Endothelial cell of umbilical vein (primary cell): ENCODE data around the gene LRWD1. TPM values are rescaled to one million over a fixed set of nuclear protein-coding genes. Genes with fewer than 3 reads are reported as not detected.
"Not testable (repeated sequence)": the region's sequence is repeated elsewhere in the genome, so short reads cannot be mapped to it uniquely, and the experiment has no call there.

Source experiments
- BruUV-seq: library from RNA; stranded (reverse); fragments of 400-500 nt; replicated peaks from 2 replicates; lab custom pipeline; 2021; lab: Mats Ljungman, UMichigan
- CTCF ChIA-PET: fragments of 300-600, 350-600 bp; sonication (Branson Sonifier 250); formaldehyde crosslinking; loops from one replicate; lab custom pipeline; 2021; ENCODE audit warnings: antibody characterized with exemption, inconsistent platforms; lab: Charles Lee
- POLR2A ChIA-PET: fragments of 300-600, 350-600 bp; sonication (Branson Sonifier 250); formaldehyde crosslinking; loops from one replicate; lab custom pipeline; 2021; ENCODE audit warnings: antibody characterized with exemption, inconsistent platforms; lab: Charles Lee
- DNase-seq: peaks from one replicate; pipeline ENCODE4 v3.0.0-alpha.2; 2011; ENCODE audit warnings: low read depth, low spot score
- FAIRE-seq: peaks from 2 replicates; lab custom pipeline; 2011; peaks lifted over from hg19 to GRCh38; lab: Jason Lieb, UNC
- H2AFZ ChIP-seq: 2 replicates; pipeline ENCODE4 v1.6.0; 2012; ENCODE audit warnings: low read depth, low read length, control low read depth, inconsistent platforms
- H3K27ac ChIP-seq: 2 replicates; pipeline ENCODE4 v1.5.1; 2011; ENCODE audit warnings: low read depth, mild to moderate bottlenecking, control low read depth, low read length, moderate library complexity; ENCODE audit not compliant: insufficient read depth
- H3K27me3 ChIP-seq, 2 experiments: 2 replicates each; pipeline versions ENCODE4 v1.6.0 to v1.6.1; 2011; ENCODE audit warnings: low read length in 2 of 2, mixed read lengths in 1 of 2; ENCODE audit not compliant: control insufficient read depth in 2 of 2, insufficient read depth in 2 of 2
- H3K36me3 ChIP-seq, 2 experiments: 2 replicates in 1 of 2; 3 replicates in 1 of 2; pipeline ENCODE4 v1.5.1; 2011; ENCODE audit warnings: low read length in 2 of 2, mild to moderate bottlenecking in 1 of 2, moderate library complexity in 1 of 2; ENCODE audit not compliant: control insufficient read depth in 2 of 2, insufficient read depth in 2 of 2; ENCODE audit errors: extremely low read depth in 1 of 2
- H3K4me1 ChIP-seq: 3 replicates; pipeline ENCODE4 v1.5.1; 2011; ENCODE audit warnings: mild to moderate bottlenecking, low read length; ENCODE audit not compliant: control insufficient read depth, insufficient read depth; ENCODE audit errors: extremely low read depth
- H3K4me2 ChIP-seq: 2 replicates; pipeline ENCODE4 v1.6.1; 2011; ENCODE audit warnings: low read length, control low read depth, mixed read lengths; ENCODE audit not compliant: insufficient read depth
- H3K4me3 ChIP-seq, 3 experiments: fragments of 200-600 bp in 1 of 3; sonication (generic), shearing (Covaris generic) in 1 of 3; replicated peaks in 1 of 3; 2 replicates each; pipeline ENCODE4 v1.5.1; 2011 to 2016; ENCODE audit warnings: control low read depth in 3 of 3, low read length in 3 of 3, mild to moderate bottlenecking in 2 of 3, inconsistent platforms in 1 of 3, low read depth in 1 of 3, moderate library complexity in 1 of 3; ENCODE audit not compliant: insufficient read depth in 1 of 3
- H3K79me2 ChIP-seq: 2 replicates; pipeline ENCODE4 v1.6.0; 2012; ENCODE audit warnings: low read length, inconsistent platforms; ENCODE audit not compliant: control insufficient read depth, insufficient read depth
- H3K9ac ChIP-seq: replicated peaks from 2 replicates; pipeline ENCODE3; 2011; ENCODE audit warnings: low read length, control low read depth; ENCODE audit not compliant: insufficient read depth; ENCODE audit errors: extremely low read depth
- H3K9me1 ChIP-seq: replicated peaks from 3 replicates; pipeline ENCODE4 v1.6.0; 2011; ENCODE audit warnings: mild to moderate bottlenecking, low read length; ENCODE audit not compliant: control insufficient read depth, insufficient read depth; ENCODE audit errors: extremely low read depth
- H3K9me3 ChIP-seq: replicated peaks from 2 replicates; pipeline ENCODE4 v1.5.1; 2012; ENCODE audit warnings: low read length, inconsistent platforms; ENCODE audit not compliant: control insufficient read depth, insufficient read depth
- H4K20me1 ChIP-seq: replicated peaks from 2 replicates; pipeline ENCODE3; 2011; ENCODE audit warnings: mild to moderate bottlenecking, low read length; ENCODE audit not compliant: control insufficient read depth, insufficient read depth; ENCODE audit errors: extremely low read depth
- dilution Hi-C: fragments of 300-500 bp; cut with MboI; formaldehyde crosslinking; loops from one replicate; pipeline ENCODE4 v1.15.0; 2019; ENCODE audit warnings: low sequenced_read_pairs; ENCODE audit not compliant: extremely low pct_ligation_motif_present
- intact Hi-C: fragments of 100-400 bp; cut with micrococcal nuclease; formaldehyde crosslinking; loops from one replicate; pipeline ENCODE4 v1.10.0; 2022
- polyA plus RNA-seq, 4 experiments: library from polyadenylated mRNA; depleted of rRNA in 3 of 4; stranded (reverse) in 3 of 4; unstranded in 1 of 4; fragments of >200 nt; gene quantifications; 2 replicates each; pipeline versions ENCODE4 v1.2.1 to v1.2.3, GENCODE V29; 2011 to 2012; ENCODE audit warnings: missing spikeins in 1 of 4
- total RNA-seq: library from RNA; stranded (reverse); gene quantifications from 2 replicates; pipeline ENCODE4 v1.2.3, GENCODE V29; 2021

LRWD1 gene
- total and polyA plus RNA-seq, 2 donors (not counting 3 experiments of a cell fraction or from before 2014, with no cell fraction given), result 21.7 to 22.7 TPM

DNA sequence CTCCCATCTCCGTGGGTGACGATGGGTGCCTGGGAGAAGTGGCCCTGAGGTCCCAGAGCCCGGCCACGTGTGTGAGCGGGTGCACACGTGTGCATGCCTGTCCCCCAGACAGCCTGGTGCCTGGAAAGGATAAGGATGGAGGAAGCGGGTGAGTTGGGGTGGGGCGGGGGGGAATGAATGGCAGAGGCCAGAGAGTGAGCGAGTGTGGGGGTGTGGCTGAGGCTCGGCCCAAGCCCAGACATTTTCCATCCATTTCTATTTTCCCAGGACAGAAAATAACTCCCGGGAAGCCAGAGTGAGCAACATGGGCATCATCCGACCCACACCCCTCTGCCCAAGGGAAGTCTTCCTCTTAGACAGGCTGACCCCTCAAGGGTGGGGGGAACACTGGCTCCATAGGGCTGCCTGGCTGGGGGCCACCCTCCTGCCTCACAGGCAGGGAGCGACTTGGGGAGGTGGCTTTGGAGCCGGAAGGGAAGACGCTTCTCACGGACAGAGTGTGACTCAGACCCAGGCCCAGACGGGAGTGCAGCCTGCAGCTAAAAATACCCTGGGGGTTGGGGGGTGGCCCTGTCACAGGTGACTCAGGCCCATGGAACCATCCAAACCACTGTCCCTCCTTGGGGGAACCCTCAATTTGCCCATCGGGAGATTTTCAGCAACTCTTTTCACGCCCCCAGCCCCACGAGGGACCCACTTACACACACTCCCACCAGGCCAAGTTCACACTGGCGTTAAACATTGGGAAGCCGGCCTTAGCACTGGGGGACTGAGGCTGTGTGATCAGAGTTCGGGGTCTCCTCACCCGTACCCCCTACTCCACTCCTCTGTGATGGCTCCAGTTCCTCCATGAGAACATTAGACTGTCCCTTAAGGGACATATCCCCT is 40.8 kb downstream of the LRWD1 start:
- H3K4me1 ChIP-seq, H3K79me2 ChIP-seq, H3K9me1 ChIP-seq, H3K4me3 ChIP-seq, dilution Hi-C loops, H3K36me3 ChIP-seq, FAIRE-seq, H2AFZ ChIP-seq, H3K4me2 ChIP-seq, BruUV-seq, H3K27ac ChIP-seq, intact Hi-C loops, H3K9me3 ChIP-seq, POLR2A ChIA-PET, CTCF ChIA-PET, DNase-seq, H3K27me3 ChIP-seq, H3K9ac ChIP-seq, H4K20me1 ChIP-seq: not testable (repeated sequence)

DNA sequence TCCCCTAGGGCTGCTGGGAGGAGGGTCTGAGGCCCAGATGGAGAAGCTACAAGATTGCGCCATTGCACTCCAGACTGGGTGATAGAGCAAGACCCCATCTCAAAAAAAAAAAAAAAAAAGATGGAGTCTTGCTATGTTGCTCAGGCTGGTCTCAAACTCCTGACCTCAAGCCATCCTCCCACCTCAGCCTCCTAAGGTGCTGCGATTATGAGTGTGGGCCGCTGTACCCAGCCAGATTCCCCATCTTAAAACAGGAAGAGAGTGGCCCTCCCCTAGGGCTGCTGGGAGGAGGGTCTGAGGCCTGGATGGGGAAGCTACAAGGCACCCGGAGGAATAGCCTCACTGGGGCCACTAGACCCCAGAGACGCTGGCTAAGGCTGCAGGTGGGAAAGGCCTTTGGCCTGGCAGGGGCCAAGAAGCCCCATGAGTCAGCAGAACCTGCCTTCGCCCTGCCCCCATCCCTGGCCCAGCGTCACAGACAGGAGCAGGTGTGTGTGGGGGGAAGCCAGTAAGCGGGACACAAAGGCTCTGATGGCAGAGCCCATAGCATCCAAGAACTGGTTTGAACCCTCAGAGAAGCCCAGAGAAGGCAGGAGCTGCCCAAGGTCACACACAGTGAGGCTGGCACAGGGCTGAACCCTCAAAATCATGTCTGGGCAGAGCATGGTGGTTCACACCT is 42.8 kb downstream of the LRWD1 start:
- H3K4me1 ChIP-seq, intact Hi-C loops, BruUV-seq, H3K79me2 ChIP-seq, H3K9me1 ChIP-seq, H4K20me1 ChIP-seq, H3K4me2 ChIP-seq, CTCF ChIA-PET, H3K36me3 ChIP-seq, H3K9me3 ChIP-seq, FAIRE-seq, H3K27me3 ChIP-seq, H3K9ac ChIP-seq, POLR2A ChIA-PET, dilution Hi-C loops, DNase-seq, H2AFZ ChIP-seq, H3K4me3 ChIP-seq, H3K27ac ChIP-seq: not testable (repeated sequence)

DNA sequence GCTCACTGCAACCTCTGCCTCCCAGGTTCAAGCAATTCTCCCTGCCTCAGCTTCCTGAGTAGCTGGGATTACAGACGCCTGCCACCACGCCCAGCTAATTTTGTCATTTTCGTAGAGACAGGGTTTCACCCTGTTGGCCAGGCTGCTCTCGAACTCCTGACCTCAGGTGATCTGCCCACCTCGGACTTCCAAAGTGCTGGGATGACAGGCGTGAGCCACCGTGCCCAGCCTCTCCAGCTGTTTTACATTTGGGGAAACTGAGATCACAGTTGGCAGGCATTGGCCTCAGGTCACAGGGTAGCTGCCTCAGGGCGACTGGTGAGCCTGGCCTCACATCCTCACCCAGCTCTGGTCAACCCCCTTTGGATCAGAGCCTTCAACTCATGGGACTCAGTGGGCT is 45.8 kb downstream of the LRWD1 start:
- H3K27ac ChIP-seq, H3K27me3 ChIP-seq, intact Hi-C loops, H3K4me1 ChIP-seq, CTCF ChIA-PET, POLR2A ChIA-PET, H3K36me3 ChIP-seq, BruUV-seq, H3K79me2 ChIP-seq, DNase-seq, dilution Hi-C loops, H3K9me1 ChIP-seq, H3K4me2 ChIP-seq, H4K20me1 ChIP-seq, H3K9ac ChIP-seq, H3K4me3 ChIP-seq, H3K9me3 ChIP-seq, H2AFZ ChIP-seq: not testable (repeated sequence)
- FAIRE-seq, result peak; percentile 40

DNA sequence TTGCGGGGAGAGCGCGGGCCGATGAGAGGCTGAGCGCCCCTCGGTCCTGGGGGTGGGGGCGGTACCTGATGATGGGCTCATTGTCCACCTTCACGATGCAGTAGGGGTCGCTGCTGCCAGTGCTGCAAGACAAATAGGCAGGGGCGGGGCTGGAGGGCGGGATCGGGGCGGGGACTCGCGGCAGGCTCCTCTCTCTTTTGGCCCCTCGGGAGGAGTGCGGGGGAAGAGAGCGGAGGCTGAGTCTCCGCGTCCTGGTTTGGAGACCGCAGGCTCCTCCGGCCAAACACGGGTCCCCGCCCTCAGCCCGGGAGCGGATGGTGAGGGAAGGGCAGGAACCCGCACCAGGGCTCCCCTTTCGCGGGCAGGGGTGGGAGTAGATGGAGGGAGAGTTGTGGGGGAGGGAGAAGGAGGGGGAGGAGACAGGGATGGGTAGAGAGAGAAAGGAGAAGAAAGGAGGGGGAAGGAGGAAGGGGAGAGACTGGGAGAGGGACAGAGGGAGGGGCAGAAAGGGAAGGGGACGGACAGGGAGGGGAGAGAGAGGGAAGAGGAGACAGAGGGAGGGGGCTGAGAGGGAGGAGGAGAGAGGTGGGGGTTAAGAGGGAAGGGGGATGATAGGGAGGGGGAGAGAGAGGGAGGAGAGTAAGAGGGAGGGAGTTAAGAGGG is 47.2 kb downstream of the LRWD1 start:
- H3K4me3 ChIP-seq, H3K9me1 ChIP-seq, H3K27me3 ChIP-seq, H3K4me1 ChIP-seq, H3K79me2 ChIP-seq, H3K4me2 ChIP-seq, H3K9ac ChIP-seq, CTCF ChIA-PET, DNase-seq, BruUV-seq, H3K27ac ChIP-seq, intact Hi-C loops, H3K9me3 ChIP-seq, H2AFZ ChIP-seq, H4K20me1 ChIP-seq, dilution Hi-C loops, H3K36me3 ChIP-seq, POLR2A ChIA-PET: not testable (repeated sequence)
- FAIRE-seq, result peak; percentile 99
